ENCODE results near the gene SLC15A3.

Gene SLC15A3

DNA sequence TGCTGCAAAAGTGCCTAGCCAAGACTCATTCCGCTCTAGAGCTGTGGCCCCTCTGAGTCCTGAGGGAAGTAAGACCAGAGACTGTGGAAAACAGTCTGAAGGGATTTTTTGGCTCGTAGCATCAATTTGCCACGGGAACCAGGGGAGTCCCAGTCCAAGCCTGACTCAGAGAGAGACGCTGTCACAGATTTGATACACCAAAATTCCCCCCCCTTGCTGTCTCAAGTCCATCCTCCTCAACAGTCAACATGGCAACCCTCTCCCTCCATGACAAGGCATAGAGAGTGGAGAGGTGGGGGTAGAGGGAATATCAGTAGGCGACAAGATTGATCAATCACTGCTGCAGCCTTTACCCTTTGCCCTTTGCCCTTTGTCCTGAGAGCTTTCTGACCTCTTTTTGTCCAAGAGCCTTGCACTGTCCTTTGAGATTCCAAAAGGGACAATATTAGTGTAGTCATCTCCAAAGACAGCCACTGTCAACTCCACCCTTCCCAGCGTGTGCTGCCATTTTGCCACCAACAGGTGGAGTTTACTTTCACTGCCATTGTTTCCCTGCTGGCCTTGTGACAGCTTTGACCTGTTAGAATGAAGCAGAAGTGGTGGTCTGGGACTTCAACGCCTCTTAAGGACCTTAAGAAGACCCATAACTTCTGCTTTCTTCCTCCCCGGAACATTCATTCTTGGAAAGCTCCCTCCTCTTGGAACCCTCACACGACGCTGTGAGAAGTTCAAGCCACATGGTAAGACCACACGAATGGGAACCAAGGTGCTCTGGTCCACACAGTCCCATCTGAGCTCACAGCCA lies 7.3 kb downstream of the SLC15A3 start:
- FAIRE-seq, result no peak

DNA sequence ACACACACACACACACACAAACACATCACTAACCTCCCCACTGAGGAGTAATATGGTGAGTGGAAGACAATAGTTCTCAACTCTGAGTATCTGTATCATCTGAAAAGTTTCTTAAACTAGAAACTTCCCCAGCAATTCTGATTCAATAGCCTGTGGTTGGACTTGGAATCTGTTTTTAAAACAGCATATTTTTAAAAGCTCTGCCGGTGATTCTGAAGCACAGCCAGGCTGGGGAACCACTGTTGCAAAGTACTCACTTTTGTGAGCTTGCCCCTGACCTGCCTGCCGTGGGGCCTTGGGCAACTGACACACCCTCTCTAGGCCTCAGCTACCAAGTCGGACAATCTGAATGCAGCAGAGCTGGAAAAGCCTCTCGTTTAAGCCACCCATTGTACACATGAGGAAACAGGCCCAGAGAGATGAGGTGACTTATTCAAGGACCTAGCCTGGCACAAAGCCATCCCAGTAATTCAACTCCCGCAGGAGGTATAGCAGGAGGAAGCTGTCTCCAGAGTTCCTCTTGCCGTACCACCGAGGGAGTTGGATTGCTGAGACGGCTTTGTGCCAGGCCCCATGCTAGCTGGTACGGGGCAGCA lies 8.9 kb downstream of the SLC15A3 start:
- FAIRE-seq, result no peak

DNA sequence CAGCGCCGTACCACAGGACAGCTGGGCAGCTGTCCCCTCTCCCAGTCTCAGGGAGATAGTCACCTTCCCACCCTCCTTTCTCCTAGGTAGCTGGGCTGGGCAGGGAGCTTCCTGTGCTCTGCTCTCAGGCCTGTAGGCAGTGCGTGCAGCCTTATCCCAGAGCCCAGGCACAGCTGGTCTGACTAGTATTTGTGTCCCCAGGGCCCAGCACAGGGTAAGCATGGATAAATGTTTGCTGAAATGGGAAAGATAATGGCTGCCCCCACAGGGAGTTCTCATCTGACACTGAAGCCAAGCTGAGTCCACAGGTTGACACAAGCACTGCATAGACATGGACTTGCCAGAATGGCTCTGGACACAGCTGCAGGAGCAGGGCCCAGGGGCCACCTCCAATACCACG lies 9.8 kb downstream of the SLC15A3 start:
- FAIRE-seq, result no peak

DNA sequence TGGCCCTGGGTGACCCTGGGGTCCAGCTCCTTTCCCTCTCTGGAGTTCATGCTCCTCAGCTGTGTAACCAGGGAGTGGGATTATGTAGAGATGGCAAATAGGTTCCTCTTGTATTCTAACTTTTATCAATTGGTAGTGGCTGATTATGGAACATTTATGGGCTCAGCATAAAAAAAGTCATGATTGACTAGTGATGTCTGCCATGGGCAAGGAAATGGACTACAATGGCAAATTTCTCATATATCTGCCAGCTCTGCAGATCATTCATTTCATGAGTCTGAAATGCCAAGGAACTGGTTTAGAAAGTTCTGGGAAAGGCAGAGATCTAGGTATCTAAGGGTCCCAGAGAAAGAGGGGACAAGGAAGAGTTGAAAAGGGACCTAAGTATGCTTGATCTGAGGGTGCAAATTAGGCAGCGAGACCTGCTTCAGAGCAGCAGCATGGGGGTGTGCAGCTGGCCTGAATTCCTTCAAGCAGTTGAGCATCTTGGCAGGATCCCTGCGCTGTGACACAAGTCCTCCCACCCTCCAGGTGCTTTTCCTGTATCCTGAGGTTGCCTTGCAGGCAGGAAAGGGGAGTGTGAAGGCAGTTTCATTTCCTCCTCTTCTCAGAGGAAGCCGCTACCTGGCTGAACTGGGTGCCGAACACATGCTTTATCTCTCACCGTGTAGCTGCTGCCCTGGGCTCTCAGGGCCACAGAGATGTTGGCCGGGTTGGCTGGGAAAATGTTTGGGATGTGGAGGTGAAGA lies 10.4 kb downstream of the SLC15A3 start:
- no peak for FAIRE-seq

DNA sequence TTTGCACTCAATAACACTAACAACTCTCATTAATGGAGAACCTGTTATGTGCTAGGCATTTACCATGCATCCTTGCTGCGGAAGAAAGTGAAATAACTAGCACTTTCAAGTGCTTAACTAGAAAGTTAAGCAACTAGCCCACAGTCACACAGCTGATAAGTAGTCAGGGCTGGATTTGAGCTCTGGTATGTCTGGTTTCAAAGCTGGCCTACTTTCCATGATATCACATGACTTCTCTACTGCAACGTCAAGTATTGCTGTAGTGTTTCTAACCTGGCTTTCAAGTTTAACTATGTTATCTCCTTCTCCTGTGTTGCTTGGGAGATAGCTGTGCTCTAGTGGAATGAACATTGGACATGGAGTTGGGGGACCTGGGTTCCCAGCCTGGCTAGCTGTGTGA lies 12.1 kb downstream of the SLC15A3 start:
- no peak for FAIRE-seq

DNA sequence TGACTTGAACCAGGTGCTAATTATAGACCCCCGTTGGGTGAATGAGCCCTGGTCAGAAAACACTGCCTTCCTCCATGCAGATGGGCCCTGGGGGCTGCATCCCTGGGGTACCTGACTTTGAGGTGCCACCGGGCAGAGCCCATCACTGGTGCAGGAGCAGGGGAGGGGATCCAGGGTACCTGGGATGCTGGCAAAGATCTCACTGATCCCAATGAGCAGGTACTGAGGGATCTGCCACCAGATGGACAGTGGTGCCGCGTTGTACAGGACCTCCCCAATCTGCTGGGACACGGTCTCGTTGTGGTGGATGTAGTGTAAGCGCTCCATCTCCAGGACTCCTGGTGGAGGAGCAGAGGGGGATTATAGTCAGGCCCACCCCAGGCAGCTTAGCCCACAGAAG lies 12.7 kb downstream of the SLC15A3 start:
- FAIRE-seq, result no peak

DNA sequence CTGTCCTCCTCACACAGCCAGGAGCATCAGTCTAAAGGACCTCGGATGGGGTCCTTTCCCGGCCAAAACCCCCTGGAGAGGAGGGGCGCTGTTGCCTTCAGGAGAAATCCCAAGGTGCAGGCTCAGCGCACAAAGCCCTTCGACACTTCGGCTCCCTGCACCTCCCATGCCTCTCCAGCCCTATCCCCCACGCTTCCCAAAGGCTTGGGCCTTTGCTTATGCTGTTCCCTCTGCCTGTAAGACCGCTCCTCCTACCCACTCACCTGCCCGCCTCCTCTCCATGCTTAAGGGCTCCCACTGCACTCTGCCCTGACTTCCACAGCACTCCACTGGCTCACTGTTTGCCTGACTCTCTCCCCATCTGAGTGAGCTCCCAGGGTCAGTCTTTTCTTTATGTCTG lies 13.5 kb downstream of the SLC15A3 start:
- FAIRE-seq, result no peak

DNA sequence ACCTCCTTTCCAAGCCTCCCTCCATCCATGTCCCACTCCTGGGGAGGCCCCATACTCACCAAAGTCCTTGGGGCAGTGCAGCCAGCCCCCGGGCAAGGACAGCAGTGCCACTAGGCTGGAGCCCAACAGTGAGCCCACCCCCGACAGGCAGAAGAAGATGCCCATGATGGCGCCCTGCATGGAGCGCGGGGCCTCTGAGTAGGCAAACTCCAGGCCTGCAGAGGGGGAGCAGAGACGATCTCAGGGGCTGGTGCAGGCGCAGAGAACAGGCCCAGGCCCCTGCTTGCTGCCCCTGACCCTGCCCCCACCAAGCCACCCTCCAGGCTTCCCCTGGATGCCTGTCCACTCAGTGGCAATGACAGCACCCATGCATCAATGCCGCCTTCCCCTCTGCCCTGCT lies 14.2 kb downstream of the SLC15A3 start:
- no peak for FAIRE-seq

DNA sequence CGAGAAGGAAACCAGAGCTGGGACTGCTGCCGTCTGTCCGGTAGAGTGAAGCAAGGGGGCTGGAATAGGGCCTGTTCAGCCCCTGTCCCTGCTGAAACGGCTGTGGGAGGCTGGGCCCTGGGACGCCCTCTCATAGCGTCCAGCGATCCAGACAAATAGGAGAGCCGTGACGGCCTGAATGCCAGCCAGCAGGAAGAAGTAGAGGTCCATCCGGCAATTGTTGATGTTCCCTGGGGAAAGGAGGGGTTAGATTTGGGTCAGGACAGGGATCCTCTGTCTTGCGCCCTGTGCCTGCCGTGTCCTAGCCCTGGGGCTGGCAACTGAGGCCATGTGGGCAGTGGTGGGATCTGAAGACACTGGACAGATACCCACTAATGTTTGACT lies 14.8 kb downstream of the SLC15A3 start:
- FAIRE-seq, result no peak

DNA sequence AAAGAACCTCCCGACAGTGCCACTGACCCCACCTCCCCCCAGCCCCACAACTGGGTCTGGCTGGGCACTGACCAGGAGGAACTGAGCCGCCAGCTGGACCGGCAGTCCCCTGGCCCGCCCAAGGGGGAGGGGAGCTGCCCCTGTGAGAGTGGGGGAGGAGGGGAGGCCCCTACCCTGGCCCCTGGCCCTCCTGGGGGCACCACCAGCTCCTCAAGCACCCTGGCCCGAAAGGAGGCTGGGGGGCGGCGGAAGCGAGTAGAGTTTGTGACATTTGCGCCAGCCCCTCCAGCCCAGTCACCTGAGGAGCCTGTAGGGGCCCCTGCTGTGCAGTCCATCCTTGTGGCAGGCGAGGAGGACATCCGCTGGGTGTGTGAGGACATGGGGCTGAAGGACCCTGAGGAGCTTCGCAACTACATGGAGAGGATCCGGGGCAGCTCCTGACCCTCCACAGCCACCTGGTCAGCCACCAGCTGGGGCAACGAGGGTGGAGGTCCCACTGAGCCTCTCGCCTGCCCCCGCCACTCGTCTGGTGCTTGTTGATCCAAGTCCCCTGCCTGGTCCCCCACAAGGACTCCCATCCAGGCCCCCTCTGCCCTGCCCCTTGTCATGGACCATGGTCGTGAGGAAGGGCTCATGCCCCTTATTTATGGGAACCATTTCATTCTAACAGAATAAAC lies 15.4 kb downstream of the SLC15A3 start:
- FAIRE-seq, result no peak

DNA sequence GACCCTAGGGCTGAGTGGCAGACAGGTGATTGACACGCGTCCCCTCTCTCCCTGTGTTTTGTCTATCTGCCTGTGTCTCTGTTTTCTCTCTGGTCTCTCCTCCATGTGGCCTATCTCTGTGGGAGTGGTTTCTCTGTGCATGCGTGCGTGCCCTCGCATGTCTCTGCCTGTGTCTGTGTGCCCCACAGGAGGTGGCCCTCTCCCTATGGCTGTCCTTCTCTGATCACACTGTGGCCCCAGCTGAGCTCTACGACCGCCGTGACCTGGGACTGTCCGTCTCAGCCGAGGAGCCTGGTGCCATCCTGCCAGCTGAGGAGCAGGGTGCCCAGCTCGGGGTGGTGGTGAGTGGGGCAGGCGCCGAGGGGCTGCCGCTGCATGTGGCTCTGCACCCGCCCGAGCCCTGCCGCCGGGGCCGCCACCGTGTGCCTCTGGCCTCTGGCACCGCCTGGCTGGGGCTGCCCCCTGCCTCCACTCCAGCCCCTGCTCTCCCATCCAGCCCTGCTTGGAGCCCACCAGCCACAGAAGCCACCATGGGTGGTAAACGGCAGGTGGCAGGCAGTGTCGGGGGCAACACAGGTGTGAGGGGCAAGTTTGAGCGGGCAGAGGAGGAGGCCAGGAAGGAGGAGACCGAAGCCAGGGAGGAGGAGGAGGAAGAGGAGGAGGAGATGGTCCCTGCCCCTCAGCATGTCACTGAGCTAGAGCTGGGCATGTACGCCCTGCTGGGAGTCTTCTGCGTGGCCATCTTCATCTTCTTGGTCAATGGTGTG lies 16.1 kb downstream of the SLC15A3 start:
- FAIRE-seq, result no peak

DNA sequence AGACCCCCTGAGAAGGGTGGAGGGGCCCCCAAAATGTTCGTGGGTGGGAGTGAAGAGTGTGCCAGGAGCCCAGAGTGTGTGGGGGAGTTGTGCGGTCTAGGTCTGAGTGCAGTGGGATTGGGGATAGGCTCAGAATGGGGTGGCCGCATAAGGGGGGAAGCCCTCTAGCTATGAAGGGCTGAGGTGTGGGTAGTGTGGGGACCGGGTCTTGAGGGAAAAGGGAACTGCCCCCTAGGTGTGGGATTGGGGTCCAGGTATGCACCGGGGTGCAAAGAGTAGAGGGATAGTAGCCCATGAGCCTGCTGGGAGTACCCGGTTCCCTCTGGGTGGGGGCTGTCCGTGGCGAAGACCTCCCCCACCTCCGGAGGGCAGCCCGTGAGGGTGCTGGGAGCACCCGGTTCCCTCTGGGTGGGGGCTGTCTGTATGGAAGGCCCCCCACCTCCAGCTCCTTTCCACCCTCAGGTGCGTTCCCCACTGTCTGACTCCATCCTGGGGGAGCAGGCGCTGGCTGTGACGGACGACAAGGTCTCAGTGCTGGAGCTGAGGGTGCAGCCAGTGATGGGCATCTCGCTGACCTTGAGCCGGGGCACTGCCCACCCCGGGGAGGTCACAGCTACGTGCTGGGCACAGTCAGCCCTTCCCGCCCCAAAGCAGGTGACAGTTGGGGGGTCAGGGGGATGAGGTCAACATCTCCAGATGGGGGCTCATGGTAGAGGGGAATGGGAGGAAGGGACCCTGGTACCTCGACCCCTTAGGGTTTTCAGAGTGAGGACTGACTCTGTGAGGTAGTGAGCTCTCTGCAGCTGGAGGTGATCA lies 17.0 kb downstream of the SLC15A3 start:
- no peak for FAIRE-seq

DNA sequence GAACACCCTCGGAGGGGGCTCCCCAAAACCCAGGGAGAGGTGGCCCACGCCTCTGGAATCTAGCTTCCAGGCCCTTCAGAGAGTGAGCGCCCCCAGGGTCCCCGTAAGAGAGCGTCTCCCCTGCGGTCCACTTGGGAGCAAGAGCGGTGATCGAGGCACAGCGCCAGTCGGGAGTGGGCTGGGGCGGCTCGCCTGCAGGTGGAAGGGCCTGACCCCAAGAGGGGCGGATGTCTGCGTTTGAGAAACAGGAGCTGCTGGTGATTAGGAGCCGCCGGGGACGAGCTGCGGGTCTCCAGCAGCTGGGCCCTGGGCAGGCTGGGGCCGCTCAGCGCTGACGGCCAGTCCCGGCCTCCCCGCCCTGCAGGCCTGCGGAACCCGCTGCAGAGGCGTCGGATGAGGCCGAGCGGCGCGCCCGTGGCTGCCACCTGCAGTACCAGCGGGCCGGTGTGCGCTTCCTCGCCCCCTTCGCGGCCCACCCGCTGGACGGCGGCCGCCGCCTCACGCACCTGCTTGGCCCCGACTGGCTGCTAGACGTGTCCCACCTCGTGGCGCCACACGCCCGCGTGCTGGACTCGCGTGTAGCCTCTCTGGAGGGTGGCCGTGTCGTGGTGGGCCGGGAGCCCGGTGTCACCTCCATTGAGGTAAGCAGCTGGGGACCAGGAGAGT lies 17.7 kb downstream of the SLC15A3 start:
- FAIRE-seq, result no peak

DNA sequence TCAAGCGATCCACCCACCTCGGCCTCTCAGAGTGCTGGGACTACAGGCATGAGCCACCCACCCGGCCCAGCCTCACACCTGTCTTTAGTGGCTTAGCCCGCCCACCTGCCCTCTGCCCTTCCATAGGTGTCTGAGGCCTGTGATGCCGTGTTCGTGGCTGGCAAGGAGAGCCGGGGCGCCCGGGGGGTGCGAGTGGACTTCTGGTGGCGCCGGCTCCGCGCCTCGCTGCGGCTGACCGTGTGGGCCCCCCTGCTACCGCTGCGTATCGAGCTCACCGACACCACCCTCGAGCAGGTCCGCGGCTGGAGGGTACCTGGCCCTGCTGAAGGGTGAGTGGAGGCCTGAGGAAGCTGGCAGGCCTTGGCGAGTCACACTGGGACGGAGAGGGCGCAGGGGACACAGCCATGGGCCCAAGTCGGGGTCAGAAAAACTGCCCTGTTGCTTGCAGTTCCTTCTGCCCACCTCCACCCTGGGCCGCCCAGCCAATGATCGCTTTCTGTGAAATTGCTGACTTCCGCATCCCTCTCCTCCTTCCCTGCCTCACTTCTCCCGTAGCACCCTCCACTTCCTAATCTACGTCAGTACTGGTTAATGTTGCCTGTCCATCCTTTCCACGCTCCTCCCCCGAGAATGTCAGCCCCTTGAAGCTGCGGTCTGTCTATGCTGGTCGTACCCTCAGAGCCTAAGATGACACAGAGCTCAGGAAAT lies 18.4 kb downstream of the SLC15A3 start:
- no peak for FAIRE-seq

DNA sequence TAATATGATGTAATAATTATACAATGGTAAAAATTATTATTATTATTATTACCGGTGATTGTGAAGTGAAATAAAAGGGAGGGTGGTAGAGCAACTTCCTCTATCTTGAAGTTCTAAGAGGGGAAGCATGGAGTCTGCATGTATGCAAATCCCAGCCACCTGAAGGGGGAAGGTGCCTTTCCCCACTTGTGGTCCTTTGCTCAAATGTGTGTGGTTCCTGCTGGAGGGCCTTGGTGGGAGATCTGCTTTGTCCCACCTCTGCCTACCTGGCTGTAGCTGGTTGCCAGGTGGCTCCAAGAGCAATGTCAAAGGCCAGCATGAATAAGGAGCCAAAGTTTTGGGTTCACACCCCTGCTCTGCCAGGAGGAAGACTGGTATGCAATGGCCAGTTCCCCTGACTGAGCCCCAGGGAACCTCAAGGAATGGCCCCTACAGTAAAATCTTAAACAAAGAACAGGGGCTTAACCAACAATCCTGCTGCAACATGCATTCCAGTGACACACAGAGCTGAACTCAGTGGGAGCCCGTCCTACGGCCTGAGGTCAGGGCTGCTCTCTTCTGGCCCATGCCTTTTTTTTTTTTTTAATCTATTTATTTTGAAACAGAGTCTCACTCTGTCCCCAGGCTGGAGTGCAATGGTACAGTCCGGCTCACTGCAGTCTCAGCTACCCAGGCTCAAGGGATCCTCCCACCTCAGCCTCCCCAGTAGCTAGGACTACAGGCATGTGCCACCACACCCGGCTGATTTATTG lies 19.2 kb downstream of the SLC15A3 start:
- no peak for FAIRE-seq

DNA sequence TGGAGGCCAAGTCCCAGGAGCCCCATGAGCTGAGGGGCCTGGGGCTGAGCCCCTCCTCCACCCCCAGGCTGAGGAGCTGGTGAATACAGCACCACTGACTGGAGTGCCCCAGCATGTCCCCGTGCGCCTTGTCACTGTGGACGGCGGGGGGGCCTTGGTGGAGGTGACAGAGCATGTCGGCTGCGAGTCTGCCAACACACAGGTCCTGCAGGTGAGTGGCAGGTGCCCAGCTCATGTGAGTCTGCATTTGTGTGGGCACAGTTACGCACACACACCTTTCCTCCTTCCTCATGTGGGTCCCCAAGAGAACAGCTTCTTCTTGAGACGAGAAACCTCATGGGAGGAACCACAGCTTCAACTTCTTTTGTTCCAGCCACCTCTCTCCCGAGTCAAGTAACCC lies 20.1 kb downstream of the SLC15A3 start:
- no peak for FAIRE-seq

DNA sequence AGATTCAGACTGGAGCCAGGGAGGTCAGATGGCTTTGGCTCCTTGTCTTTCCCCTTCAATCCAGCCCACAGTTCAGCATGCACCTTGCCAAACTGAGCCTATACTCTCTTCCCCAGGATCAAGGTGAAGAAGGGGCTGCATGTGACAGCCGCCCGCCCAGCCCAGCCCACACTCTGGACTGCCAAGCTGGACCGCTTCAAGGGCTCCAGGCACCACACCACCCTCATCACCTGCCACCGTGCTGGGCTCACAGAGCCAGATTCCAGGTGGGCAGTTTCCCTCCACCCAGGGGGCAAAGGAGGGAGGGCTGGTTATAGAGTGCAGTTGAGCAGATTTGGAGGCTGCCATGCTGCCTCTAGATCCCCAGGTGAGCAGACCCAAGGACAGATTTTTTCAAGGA lies 21.6 kb downstream of the SLC15A3 start:
- no peak for FAIRE-seq

DNA sequence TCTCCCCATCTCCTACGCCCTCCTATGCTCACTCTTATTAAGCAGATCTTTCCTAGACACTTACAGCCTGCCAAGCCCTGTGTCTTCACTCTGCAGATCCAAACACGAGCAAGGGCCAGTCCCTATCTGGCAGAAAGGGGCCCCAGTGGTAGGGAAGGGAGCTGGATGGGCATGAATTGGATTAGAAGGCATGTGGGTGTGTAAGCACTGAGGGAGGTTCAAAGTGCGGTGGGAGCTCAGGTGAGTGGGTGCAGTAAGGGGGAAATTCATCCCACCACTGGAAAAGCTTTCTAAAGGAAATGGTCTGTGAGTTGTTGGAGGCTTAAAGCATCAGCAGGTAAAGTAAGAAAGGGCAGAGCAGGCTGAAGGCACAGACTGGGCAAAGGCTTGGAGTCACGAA lies 22.2 kb downstream of the SLC15A3 start:
- FAIRE-seq, result no peak

DNA sequence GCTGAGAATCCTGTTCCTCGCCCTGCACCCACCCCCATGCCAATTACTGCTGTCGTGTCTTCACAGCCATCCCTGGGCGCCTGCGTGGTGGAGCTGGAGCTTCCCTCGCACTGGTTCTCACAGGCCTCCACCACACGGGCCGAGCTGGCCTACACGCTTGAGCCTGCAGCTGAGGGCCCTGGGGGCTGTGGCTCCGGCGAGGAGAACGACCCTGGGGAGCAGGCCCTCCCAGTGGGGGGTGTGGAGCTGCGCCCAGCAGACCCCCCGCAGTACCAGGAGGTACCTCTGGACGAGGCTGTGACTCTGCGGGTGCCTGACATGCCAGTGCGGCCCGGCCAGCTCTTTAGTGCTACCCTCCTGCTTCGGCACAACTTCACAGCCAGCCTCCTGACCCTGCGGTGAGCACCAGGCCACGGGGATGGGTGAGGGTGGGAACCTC lies 23.4 kb downstream of the SLC15A3 start:
- no peak for FAIRE-seq

DNA sequence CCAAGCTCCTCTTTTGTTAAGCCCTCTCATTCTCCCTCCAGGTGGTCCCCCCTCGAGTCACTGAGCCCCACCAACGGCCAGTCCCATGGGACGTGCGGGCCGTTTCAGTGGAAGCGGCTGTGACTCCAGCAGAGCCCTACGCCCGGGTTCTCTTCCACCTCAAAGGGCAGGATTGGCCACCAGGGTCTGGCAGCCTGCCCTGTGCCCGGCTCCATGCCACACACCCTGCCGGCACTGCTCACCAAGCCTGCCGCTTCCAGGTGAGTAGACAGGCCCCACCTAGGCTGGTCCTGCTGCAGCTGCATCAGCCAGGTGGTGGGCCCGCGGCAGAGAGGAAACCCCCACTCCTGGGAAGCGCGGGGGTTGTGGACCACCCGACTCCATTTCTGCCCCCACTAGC lies 24.4 kb downstream of the SLC15A3 start:
- FAIRE-seq, result no peak

Measured in TTC549 (cell line).